Epithelial cell of proximal tubule (primary cell): ENCODE data around the gene NFIC. TPM values are rescaled to one million over a fixed set of nuclear protein-coding genes. Genes with fewer than 3 reads are reported as not detected.
"Not testable (repeated sequence)": the region's sequence is repeated elsewhere in the genome, so short reads cannot be mapped to it uniquely, and the experiment has no call there.

Source experiments
- DNase-seq: peaks from one replicate; pipeline ENCODE4 v3.0.0-alpha.2; 2011; ENCODE audit warnings: low read depth
- H3K4me3 ChIP-seq: 2 replicates; pipeline ENCODE4 v1.5.1; 2011; ENCODE audit warnings: low read depth, mild to moderate bottlenecking, low read length
- total RNA-seq: library from RNA; depleted of rRNA; stranded (reverse); fragments of >200 nt; gene quantifications from 2 replicates; pipeline ENCODE4 v1.2.3, GENCODE V29; 2015
- TF ChIP-seq, protein P1 (sequence below): conservative IDR thresholded peaks from 2 replicates; pipeline ENCODE4 v1.5.1; 2012; ENCODE audit warnings: low read depth, mild to moderate bottlenecking, low read length

The NFIC gene
- total RNA-seq, 1 donor from 2014 or later, result 16.8 TPM

- TF ChIP-seq, protein P1, sequence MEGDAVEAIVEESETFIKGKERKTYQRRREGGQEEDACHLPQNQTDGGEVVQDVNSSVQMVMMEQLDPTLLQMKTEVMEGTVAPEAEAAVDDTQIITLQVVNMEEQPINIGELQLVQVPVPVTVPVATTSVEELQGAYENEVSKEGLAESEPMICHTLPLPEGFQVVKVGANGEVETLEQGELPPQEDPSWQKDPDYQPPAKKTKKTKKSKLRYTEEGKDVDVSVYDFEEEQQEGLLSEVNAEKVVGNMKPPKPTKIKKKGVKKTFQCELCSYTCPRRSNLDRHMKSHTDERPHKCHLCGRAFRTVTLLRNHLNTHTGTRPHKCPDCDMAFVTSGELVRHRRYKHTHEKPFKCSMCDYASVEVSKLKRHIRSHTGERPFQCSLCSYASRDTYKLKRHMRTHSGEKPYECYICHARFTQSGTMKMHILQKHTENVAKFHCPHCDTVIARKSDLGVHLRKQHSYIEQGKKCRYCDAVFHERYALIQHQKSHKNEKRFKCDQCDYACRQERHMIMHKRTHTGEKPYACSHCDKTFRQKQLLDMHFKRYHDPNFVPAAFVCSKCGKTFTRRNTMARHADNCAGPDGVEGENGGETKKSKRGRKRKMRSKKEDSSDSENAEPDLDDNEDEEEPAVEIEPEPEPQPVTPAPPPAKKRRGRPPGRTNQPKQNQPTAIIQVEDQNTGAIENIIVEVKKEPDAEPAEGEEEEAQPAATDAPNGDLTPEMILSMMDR, result no peak
- DNase-seq, result no peak
Measured at GRCh38 chr19:3448616-3449334, 82.4 kb downstream of the NFIC start.

DNA sequence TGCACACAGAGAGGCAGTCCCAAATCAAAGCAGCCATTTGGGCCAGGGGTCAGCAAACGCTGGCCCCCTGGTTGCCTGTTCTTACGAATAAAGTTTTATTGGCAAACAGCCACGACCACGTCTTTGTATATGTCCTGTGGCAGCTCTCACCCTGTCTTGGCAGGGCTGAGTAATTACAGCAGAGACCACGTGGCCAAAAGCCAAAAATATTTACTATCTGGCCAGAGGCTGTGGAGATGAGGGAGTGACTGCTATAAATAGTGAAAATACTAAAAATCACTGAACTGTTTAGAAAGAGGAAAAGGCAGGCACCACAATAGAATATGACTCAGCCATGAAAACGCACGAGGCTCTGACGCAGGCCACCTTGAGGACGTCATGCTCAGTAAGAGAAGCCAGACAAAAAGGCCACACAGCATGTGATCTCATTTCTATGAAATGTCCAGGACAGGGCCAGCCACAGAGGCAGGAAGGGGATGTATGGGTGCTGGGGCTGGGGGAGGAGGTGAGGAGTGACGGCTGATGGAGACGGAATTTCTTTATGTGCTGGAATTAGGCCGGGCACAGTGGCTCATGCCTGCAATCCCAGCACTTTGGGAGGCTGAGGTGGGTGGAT is 84.5 kb downstream of the NFIC start:
- TF ChIP-seq, protein P1, result no peak
- no peak overlapping the region for H3K4me3 ChIP-seq
- peak; percentile 99 for DNase-seq

More at GRCh38 chr19:3448616-3449334, 82.4 kb downstream of the NFIC start:
- H3K4me3 ChIP-seq, result no peak overlapping the region

GRCh38 chr19:3451451-3451866 is 85.1 kb downstream of the NFIC start:
- H3K4me3 ChIP-seq, result no peak overlapping the region
- TF ChIP-seq, protein P1, result no peak
- peak; percentile 33 for DNase-seq

GRCh38 chr19:3452171-3452941 is 86.0 kb downstream of the NFIC start:
- TF ChIP-seq, protein P1, result no peak
- no peak for DNase-seq
- H3K4me3 ChIP-seq, result no peak overlapping the region

- not testable (repeated sequence) for H3K4me3 ChIP-seq, DNase-seq
Measured at GRCh38 chr19:3452942-3453214, 86.5 kb downstream of the NFIC start.

- DNase-seq, result no peak
- TF ChIP-seq, protein P1, result no peak
Measured at GRCh38 chr19:3453840-3454239, 87.5 kb downstream of the NFIC start.

GRCh38 chr19:3454656-3455392 is 88.4 kb downstream of the NFIC start:
- DNase-seq, result no peak
- TF ChIP-seq, protein P1, result no peak
- no peak overlapping the region for H3K4me3 ChIP-seq

More at GRCh38 chr19:3453840-3454239, 87.5 kb downstream of the NFIC start:
- H3K4me3 ChIP-seq, result no peak overlapping the region
